Fibroblast of pulmonary artery (primary cell): ENCODE data around the gene CKAP2L.

Source experiments
- DNase-seq: peaks from one replicate; pipeline ENCODE4 v3.0.0-alpha.2; 2010; ENCODE audit warnings: low read depth
- H3K4me3 ChIP-seq: replicated peaks from 2 replicates; pipeline ENCODE4 v1.5.1; 2011; ENCODE audit warnings: low read depth, mild to moderate bottlenecking, control low read depth, low read length, moderate library complexity
- TF ChIP-seq, protein P1 (sequence below): IDR thresholded peaks from 2 replicates; pipeline ENCODE4 v1.5.1; 2011; ENCODE audit warnings: mild to moderate bottlenecking, control low read depth, low read length, inconsistent platforms; ENCODE audit errors: missing control alignments

The CKAP2L gene, protein sequence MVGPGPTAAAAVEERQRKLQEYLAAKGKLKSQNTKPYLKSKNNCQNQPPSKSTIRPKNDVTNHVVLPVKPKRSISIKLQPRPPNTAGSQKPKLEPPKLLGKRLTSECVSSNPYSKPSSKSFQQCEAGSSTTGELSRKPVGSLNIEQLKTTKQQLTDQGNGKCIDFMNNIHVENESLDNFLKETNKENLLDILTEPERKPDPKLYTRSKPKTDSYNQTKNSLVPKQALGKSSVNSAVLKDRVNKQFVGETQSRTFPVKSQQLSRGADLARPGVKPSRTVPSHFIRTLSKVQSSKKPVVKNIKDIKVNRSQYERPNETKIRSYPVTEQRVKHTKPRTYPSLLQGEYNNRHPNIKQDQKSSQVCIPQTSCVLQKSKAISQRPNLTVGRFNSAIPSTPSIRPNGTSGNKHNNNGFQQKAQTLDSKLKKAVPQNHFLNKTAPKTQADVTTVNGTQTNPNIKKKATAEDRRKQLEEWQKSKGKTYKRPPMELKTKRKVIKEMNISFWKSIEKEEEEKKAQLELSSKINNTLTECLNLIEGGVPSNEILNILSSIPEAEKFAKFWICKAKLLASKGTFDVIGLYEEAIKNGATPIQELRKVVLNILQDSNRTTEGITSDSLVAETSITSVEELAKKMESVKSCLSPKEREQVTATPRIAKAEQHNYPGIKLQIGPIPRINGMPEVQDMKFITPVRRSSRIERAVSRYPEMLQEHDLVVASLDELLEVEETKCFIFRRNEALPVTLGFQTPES

DNA sequence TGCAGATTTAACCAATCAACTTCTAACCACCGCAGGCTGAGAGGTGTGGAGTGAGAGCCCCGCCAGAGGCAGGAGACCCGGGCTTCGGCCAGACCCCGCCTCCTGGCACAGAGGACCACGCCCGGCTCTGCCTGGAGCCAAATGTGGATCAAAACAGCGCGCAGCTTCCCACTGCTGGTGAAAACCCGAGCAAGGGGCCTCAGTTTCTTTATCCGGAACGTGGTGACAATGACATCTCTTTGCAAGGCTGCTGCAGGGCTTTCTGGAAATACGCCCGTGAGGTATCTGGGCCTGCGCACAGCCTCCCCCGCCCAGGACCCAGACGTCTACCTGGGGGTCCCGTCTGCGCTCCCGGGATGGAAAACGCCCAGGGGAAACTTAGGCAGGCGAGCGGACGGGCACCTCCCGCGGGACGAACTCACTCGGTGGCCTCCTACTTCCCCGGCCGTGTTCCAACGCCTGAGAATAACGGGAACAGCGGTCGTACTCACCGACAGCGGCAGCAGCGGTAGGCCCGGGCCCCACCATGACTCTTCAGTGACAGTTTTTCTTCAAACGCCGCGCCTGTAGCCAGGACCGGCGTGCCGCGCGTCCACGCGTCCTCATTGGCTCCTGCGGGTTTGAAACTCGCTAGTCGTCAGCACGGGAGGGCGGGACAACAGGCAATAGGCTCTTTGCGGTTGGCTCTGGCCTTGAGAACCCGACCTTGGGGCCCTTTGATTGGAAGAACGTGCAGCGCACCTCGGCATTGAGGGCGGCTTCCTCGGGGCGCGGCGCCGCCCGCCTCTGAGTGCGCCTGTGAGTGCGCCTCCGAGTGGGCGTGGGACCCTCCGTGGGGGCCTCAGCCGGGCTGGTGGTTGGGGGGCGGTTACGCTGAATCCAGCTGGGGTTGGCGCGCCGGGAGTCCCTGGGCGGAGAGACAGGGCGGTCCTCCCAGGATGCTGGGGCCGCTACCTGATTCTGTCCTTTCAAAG lies at the start of gene CKAP2L:
CKAP2L (minus strand) TSS at position 539 of the 974 bp plus-strand sequence; CDS start at position 528, 11 bp downstream.
- TF ChIP-seq, protein P1, sequence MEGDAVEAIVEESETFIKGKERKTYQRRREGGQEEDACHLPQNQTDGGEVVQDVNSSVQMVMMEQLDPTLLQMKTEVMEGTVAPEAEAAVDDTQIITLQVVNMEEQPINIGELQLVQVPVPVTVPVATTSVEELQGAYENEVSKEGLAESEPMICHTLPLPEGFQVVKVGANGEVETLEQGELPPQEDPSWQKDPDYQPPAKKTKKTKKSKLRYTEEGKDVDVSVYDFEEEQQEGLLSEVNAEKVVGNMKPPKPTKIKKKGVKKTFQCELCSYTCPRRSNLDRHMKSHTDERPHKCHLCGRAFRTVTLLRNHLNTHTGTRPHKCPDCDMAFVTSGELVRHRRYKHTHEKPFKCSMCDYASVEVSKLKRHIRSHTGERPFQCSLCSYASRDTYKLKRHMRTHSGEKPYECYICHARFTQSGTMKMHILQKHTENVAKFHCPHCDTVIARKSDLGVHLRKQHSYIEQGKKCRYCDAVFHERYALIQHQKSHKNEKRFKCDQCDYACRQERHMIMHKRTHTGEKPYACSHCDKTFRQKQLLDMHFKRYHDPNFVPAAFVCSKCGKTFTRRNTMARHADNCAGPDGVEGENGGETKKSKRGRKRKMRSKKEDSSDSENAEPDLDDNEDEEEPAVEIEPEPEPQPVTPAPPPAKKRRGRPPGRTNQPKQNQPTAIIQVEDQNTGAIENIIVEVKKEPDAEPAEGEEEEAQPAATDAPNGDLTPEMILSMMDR, result no peak
- DNase-seq, result peak; percentile 98
- H3K4me3 ChIP-seq, result peak within 1 kb of the TSS; percentile 64

- TF ChIP-seq, protein P1, result no peak
- DNase-seq, result peak; percentile 96
- no peak overlapping the region for H3K4me3 ChIP-seq
These were observed 49.0 kb upstream of the CKAP2L start for GRCh38 chr2:112813280-112813966.

- TF ChIP-seq, protein P1, result no peak
- peak; percentile 81 for DNase-seq
- no peak overlapping the region for H3K4me3 ChIP-seq
These were observed 48.2 kb upstream of the CKAP2L start for GRCh38 chr2:112812318-112813267.

DNA sequence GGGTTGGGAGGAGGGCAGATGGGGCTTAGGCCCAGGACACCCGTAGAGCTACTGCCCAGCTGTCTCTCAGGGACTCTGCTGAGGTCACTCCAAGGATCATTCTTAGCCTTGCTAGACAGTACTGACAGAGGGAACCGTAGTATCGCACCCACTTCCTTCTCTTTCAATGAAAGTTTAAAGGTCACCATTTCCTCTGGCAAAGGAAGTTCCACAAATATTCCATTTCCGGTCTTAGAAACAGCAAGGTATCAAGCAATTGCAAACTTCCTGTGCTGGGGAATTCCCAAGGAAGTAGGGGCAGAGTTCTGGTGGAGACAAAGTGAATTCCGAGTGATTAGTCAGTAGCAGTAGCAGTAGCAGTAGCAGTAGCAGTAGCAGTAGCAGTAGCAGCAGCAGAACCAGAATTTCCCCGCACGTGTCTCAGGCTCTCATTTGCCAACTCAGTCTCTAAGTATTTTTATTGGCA lies 47.5 kb upstream of the CKAP2L start:
- DNase-seq, result peak; percentile 96
- H3K4me3 ChIP-seq, result no peak overlapping the region
- TF ChIP-seq, protein P1, result no peak

DNA sequence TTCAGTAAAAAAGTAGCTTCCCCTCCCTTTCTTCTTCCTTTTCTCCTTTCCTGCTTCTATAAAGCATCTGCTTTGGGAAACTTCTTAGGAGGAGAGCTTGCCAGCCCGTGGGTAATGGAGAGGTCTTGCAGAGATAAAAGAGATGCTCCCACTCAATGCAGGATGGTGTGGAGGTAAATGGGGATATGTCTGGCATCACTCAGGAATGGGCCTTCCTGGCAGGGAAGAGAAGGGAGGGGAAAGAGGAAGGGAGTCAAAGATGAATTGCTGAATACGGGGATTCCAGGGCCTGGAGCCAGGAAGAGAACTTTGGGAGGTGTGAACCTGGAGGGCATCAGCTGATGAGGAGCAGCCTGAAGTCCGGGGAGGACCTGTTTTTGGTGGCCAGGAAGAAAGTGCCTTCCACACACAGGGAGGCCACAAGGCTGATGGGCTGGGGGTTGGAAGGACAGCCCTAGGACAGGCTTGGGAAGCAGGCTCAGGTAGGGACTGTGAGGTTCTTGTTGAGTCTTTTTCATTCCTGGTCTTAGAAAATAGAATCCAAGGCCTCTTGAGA lies 46.9 kb upstream of the CKAP2L start:
- peak; percentile 39 for DNase-seq
- TF ChIP-seq, protein P1, result no peak
- no peak overlapping the region for H3K4me3 ChIP-seq
